ENCODE results near the gene NUAK2.

DNA sequence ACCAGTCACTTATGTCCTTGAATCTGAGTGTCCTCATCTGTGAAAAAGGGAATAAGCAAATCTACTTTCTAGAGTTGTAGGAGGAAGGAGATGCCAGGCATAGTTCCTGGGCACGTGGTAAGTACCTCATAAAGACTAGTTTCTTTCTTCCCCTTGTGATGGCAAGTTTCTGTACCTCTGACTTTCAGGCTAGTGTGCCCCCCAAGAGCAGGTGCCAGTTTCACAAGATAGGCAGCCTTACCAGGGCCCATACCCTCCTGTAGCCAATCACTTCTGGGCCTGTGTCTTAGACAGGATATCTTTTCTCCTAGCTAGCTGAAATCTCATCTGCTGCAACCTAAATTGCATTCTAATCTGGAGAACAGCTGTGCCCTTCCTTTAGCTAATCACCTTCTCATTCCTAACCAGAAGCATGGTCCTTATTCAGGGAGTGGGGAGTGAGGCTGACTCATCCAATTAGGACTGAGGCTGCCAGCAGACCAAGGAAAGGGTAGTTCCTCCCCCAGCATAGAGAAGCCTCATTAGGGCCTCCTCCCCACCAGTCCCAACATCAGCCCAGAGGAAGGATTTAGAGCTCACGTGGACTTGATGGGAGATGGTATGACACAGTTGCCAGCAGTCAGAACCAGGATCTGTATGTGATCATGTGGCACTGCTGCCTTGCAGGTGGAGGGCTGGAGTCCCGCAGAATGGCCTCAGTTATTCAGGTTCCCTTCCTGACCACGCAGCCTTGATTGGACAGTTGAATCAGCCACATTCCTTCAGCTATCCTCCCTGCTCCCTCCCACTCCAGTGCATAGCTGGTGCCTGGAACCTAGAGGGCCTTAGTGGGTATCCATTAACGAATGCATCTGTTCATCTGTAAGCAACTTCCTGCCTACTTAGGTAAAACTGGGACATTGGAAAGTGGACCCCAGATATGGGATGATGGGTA, 27.3 kb upstream of the NUAK2 start:
- TF ChIP-seq, protein P1, sequence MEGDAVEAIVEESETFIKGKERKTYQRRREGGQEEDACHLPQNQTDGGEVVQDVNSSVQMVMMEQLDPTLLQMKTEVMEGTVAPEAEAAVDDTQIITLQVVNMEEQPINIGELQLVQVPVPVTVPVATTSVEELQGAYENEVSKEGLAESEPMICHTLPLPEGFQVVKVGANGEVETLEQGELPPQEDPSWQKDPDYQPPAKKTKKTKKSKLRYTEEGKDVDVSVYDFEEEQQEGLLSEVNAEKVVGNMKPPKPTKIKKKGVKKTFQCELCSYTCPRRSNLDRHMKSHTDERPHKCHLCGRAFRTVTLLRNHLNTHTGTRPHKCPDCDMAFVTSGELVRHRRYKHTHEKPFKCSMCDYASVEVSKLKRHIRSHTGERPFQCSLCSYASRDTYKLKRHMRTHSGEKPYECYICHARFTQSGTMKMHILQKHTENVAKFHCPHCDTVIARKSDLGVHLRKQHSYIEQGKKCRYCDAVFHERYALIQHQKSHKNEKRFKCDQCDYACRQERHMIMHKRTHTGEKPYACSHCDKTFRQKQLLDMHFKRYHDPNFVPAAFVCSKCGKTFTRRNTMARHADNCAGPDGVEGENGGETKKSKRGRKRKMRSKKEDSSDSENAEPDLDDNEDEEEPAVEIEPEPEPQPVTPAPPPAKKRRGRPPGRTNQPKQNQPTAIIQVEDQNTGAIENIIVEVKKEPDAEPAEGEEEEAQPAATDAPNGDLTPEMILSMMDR (IDR thresholded peaks at IDR 0.05): no peak
- no peak for TF ChIP-seq POLR2AphosphoS5 (IDR thresholded peaks at IDR 0.05)
- TF ChIP-seq POLR2A (IDR thresholded peaks at IDR 0.05): no peak

Measured in suprapubic skin (tissue), 4 donors.